ENCODE measurements around the gene HDLBP.
"Not testable (repeated sequence)": the region's sequence is repeated elsewhere in the genome, so short reads cannot be mapped to it uniquely, and the experiment has no call there.

HDLBP gene

GRCh38 chr2:241279413-241279812 is 36.1 kb downstream of the HDLBP start:
- DNase-seq (ENCODE audit: low read depth, low spot score): no peak

GRCh38 chr2:241278306-241278705 is 37.2 kb downstream of the HDLBP start:
- H3K27ac ChIP-seq; DNase-seq (ENCODE audit: low read depth, low spot score): not testable (repeated sequence)

More at GRCh38 chr2:241279413-241279812, 36.1 kb downstream of the HDLBP start:
- no peak overlapping the region for H3K27ac ChIP-seq

- H3K27ac ChIP-seq: no peak overlapping the region
- no peak for DNase-seq (ENCODE audit: low read depth, low spot score)
Observed at GRCh38 chr2:241275910-241276309, 39.6 kb downstream of the HDLBP start.

- no peak for DNase-seq (ENCODE audit: low read depth, low spot score)
- H3K27ac ChIP-seq: no peak overlapping the region
Observed at GRCh38 chr2:241275504-241275903, 40.0 kb downstream of the HDLBP start.

- no peak for DNase-seq (ENCODE audit: low read depth, low spot score)
- H3K27ac ChIP-seq: peak overlapping the region; percentile 66
Observed at GRCh38 chr2:241274127-241274526, 41.3 kb downstream of the HDLBP start.

- DNase-seq (ENCODE audit: low read depth, low spot score): no peak
- H3K27ac ChIP-seq: peak overlapping the region; percentile 66
Observed at GRCh38 chr2:241273210-241274020, 42.1 kb downstream of the HDLBP start.

GRCh38 chr2:241272303-241273209 is 42.9 kb downstream of the HDLBP start:
- DNase-seq (ENCODE audit: low read depth, low spot score): no peak
- peak overlapping the region; percentile 66 for H3K27ac ChIP-seq

- peak; percentile 8 for DNase-seq (ENCODE audit: low read depth, low spot score)
Observed at GRCh38 chr2:241271706-241272302, 43.7 kb downstream of the HDLBP start.

GRCh38 chr2:241270531-241270930 is 44.9 kb downstream of the HDLBP start:
- DNase-seq (ENCODE audit: low read depth, low spot score): no peak
- no peak overlapping the region for H3K27ac ChIP-seq

More at GRCh38 chr2:241271706-241272302, 43.7 kb downstream of the HDLBP start:
- H3K27ac ChIP-seq: peak overlapping the region; percentile 66

GRCh38 chr2:241269707-241270520 is 45.6 kb downstream of the HDLBP start:
- H3K27ac ChIP-seq: no peak overlapping the region
- DNase-seq (ENCODE audit: low read depth, low spot score): no peak

- H3K27ac ChIP-seq: no peak overlapping the region
- peak; percentile 16 for DNase-seq (ENCODE audit: low read depth, low spot score)
Observed at GRCh38 chr2:241268716-241269445, 46.6 kb downstream of the HDLBP start.

- H3K27ac ChIP-seq: no peak overlapping the region
- DNase-seq (ENCODE audit: low read depth, low spot score): no peak
Observed at GRCh38 chr2:241268306-241268705, 47.2 kb downstream of the HDLBP start.

GRCh38 chr2:241267249-241268067 is 48.0 kb downstream of the HDLBP start:
- DNase-seq (ENCODE audit: low read depth, low spot score): no peak
- no peak overlapping the region for H3K27ac ChIP-seq

- H3K27ac ChIP-seq: no peak overlapping the region
- DNase-seq (ENCODE audit: low read depth, low spot score): no peak
Observed at GRCh38 chr2:241265506-241265905, 50.0 kb downstream of the HDLBP start.

GRCh38 chr2:241263061-241263460 is 52.4 kb downstream of the HDLBP start:
- DNase-seq (ENCODE audit: low read depth, low spot score): no peak
- H3K27ac ChIP-seq: no peak overlapping the region

GRCh38 chr2:241261628-241262027 is 53.8 kb downstream of the HDLBP start:
- no peak for DNase-seq (ENCODE audit: low read depth, low spot score)
- H3K27ac ChIP-seq: no peak overlapping the region

- DNase-seq (ENCODE audit: low read depth, low spot score): no peak
- no peak overlapping the region for H3K27ac ChIP-seq
Observed at GRCh38 chr2:241260911-241261310, 54.6 kb downstream of the HDLBP start.

- no peak for DNase-seq (ENCODE audit: low read depth, low spot score)
- H3K27ac ChIP-seq: no peak overlapping the region
Observed at GRCh38 chr2:241258505-241259280, 56.8 kb downstream of the HDLBP start.

Measured in epithelial cell of prostate (primary cell).